ENCODE measurements around the gene NUP62CL.

DNA sequence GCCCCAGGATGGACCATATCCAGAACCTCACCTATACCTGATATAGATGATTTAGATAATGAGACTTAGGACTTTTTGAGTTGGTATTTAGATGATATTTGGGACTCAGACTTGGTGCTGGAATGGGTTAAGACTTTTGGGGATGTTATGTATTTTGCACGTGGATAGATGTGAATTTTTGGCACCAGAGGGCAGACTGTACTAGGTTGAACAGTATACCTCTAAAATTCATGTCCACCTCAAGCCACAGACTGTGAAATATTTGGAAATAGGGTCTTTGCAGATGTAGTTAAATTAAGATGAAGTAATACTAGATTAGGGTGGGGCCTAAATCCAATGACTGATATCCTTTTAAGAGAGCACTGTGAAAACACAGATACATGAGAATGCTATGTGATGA is 103.3 kb downstream of the NUP62CL start:
- no peak for TF ChIP-seq POLR2A (IDR thresholded peaks at IDR 0.05)
- TF ChIP-seq, protein P1, sequence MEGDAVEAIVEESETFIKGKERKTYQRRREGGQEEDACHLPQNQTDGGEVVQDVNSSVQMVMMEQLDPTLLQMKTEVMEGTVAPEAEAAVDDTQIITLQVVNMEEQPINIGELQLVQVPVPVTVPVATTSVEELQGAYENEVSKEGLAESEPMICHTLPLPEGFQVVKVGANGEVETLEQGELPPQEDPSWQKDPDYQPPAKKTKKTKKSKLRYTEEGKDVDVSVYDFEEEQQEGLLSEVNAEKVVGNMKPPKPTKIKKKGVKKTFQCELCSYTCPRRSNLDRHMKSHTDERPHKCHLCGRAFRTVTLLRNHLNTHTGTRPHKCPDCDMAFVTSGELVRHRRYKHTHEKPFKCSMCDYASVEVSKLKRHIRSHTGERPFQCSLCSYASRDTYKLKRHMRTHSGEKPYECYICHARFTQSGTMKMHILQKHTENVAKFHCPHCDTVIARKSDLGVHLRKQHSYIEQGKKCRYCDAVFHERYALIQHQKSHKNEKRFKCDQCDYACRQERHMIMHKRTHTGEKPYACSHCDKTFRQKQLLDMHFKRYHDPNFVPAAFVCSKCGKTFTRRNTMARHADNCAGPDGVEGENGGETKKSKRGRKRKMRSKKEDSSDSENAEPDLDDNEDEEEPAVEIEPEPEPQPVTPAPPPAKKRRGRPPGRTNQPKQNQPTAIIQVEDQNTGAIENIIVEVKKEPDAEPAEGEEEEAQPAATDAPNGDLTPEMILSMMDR (IDR thresholded peaks at IDR 0.05), result no peak

Data from uterus (tissue), 2 donors.